GM21528 (cell line): ENCODE results near the gene MFAP3L.
"Not testable (repeated sequence)": the region's sequence is repeated elsewhere in the genome, so short reads cannot be mapped to it uniquely, and the experiment has no call there.

ENCODE experiments used
- ATAC-seq: cut with Tn5 transposase; IDR thresholded peaks from one replicate; pipeline ENCODE4 v1.9.1; 2021; ENCODE audit warnings: mild to moderate bottlenecking, moderate library complexity; ENCODE audit not compliant: unreplicated experiment, low FRiP score

MFAP3L gene

DNA sequence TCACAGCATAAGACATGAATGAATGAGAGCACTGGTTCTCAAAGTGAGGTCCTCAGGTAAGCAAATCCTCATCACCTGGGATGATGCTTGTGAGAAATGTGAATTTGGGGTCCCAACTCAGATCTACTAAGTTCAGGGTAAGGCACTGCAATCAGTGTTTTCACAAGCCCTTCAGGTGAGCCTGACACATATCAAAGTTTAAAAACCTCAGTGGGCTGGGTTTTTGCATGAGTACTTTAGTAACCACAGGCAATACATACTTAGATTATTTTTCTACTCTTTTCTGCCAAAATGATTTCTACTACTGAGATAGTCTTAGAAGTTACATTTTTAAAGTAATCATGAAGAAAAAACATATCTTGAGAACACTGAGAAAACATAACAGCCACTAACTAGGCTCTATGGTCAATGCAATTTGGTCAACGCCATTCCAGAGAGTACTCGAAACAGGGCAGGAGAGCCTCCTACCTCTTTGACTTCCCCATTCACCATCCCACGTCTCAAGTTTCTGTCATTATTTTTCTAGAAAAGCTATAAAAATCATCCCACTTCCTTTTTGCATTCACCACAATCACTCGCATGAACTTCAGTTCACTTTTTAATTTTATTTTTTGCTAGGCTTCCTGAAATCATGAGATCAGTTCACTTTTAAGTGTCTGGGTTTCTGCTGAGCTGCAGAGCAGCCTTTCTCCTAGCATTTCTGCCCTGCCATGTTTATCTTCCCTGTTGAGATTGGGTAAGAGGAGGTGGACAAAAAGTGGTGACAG is 73.8 kb downstream of the MFAP3L start:
- peak; percentile 74 for ATAC-seq

DNA sequence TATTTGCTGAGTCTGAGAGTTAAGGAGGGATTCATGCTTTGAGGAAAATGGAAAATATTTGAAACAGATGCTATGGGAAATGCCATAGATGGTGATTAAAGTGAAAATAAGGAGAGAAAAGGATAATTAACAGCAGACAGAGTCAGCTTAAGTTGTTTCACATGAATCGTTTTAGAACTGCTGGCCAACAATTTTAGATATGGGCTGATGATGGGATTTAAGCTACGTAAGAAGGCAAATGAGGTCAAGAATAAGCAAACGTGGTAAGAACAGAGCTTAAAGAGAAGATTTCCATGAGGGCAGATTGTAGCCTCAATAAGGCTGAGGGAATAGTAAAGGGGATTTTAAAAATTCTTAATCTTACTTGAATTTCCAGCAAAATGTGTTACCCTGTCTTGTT is 77.9 kb downstream of the MFAP3L start:
- ATAC-seq = no peak

DNA sequence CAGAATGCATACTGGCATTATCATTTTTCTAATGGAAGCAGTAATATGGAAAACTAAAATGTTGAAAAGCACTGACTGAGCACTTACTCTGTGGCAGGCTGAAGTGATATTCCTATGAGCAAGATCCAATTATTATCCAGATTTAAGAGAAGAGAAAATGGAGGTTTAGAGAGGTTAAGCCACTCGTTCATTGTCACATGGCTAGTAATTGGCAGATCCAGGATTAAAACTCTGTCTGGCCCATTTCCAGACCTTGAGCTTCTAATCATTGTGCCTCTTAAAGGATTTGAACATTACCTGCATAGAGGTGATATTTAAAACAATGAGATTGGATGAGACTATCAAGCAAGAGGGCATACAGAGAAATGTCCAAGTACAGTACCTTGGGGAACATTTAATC is 80.6 kb downstream of the MFAP3L start:
- ATAC-seq = no peak

GRCh38 chr4:169943601-169944000 is 82.6 kb downstream of the MFAP3L start:
- ATAC-seq = not testable (repeated sequence)

- no peak for ATAC-seq
Measured at GRCh38 chr4:169941141-169941540, 85.1 kb downstream of the MFAP3L start.

DNA sequence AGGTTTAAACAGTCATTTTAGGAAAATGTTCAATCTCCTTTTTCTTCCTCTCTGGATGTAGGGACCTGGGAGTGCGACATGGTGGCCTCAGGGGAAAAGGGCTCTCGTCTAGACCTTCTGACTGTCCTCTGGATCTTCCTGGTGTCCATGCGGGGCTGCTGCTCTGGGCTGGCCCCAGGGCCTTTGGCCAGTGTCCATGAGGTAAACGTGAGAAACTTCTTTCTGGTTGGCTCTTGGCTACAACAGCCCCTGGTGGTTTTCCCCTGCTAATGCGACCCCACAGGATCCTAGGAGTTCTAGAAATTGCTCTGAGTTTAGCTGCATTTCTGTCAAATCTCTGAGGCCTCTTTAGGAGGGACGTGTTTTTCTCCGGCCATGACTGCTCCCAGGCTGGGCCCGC is 85.7 kb downstream of the MFAP3L start:
- ATAC-seq = no peak
